Activated CD8-positive, alpha-beta memory T cell treated with anti-CD3 and anti-CD28 coated beads, Interleukin-2, amount 50 U/mL, for 1 hour (primary cell): ENCODE results near the gene VWA7.

Source experiments
- DNase-seq: peaks from one replicate; pipeline ENCODE4 v3.0.0-alpha.2; 2020; ENCODE audit errors: extremely low read depth

Gene VWA7

DNA sequence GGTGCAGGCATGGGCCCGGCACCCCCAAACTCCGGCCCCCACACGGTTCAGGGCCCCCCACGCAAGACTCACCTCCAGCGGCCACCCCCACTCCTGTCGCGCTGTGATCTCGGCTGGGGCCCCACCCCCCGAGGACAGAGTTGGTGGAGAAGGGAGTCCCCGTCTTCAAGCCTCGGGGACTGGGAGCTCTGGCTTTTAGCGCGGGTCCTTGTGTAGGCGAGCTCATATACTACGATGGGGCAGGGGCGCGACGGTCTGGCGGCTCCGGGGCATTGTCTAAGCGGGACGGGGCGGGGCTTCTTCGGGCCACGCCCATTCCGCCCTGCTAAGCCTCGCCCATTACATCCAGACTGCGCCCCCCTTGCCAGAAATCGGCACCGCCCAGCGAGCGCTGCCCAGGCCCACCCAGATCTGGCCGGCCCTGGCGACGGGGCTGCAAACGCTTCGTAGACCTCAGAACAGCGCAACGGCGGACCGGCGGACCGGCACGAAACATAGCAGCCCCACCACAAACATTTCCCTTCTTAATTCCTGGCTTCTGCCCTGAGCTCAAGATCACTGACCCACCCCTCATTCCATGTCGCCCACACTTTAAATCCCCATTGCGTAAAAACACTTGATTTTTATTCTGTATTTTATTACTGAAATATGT lies 47.0 kb downstream of the VWA7 start:
- no peak for DNase-seq

DNA sequence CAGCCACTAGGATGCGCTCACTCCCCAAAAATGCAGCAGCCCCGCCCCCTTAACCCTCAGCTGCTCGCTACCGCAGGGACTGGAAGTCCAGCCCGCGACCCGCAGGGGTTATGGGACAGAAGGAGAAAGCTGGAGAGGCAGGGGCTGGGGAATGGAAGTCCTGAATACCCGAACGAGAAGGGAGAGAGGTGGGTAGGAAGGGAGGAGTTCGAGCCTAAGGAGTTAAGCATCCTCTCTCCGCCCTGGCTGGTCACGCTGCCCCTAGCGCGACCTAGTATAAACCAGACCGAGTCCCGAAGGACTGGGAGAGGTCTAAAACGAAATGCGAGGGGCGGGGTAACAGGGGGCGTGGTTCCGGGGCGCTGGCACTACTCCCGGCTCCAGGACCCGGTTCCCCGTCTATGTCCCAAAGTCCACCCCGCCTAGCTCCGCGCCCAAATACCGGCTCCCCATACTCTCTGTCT lies 47.6 kb downstream of the VWA7 start:
- peak; percentile 60 for DNase-seq

DNA sequence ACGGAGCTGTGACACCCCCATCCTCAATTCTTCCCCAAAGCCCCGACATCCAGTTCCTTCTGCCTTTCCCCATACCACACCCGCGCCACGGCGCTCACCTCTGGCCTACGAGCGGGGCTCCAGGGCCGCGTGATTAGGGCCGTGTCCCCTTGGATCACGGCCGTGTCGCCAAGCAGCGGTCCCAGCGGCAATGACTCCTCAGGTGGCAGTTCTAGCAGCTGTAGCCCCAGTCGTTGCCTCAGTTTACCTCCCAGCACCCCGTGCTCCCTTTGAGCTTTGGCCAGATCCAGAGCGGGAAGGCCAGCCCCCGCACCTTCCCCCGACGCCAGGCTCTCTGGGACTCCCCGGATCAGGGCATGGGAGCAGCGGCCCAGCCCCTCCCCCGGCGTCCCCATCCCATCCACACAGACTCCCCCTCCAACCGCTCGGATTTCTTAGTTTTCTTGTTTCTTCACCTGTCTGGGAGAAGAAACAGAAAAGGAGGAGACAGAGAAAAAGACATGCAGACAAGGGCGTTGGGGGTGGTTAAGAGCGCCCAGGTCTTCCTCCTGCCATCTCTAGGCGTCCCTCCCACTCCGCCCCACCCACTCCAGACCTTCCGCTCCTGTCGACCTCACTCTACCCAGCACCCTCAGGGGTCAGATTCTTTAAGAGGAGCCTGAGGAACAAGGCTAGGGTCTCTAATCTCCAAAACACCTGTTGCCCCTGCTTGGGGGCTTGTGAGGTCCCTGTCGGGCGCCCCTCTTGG lies 48.2 kb downstream of the VWA7 start, which contains the start of gene DDAH2:
TSS of gene DDAH2 (minus strand) at position 533 of the 748 bp plus-strand sequence. CDS start at position 395, 138 bp downstream.
- no peak for DNase-seq

DNA sequence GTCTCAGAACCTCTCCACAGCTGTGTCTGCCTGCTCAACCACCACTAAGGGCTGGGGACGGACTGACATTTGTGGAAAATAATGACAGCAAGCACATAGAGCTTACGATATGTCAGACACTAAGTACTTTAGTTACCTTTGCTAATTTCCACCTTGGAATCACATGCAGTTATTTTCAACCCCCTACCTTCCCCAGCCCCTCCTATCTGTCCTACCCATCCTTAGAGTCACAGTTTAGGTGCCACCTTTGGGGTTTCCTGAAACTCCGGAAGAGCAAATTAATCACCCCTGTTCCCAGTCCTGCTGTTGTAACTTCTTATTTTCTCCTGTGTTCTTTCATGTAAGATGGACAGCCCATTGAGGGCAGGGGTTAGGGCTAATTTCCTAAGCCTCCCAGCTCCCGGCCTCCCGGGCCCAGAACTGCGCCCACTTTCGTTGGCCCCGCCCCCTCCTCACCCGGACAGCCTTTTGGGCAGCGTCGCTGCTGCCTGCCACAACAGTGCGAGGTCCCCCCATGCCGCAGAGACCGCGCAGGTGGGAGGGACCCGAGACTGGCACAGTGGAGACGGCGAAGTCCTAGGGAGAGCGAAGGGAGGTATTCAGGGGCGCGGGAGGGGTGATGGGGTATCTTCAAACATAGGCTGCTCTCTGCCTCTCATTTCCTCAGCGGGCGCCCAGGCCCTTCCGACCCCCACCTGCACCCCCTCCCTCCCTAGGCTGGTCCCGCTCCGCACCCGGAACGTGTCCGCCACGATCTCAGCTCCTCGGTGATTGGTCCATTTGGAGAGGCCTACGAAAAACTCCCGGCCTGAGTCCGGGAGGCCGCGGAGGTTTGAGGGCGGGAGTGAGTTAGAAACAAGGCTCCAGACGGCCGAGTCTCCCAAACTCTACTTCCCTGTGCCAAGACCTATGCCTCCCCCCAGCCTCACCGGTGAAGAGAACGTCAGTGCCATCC lies 49.1 kb downstream of the VWA7 start:
- DNase-seq, result no peak

DNA sequence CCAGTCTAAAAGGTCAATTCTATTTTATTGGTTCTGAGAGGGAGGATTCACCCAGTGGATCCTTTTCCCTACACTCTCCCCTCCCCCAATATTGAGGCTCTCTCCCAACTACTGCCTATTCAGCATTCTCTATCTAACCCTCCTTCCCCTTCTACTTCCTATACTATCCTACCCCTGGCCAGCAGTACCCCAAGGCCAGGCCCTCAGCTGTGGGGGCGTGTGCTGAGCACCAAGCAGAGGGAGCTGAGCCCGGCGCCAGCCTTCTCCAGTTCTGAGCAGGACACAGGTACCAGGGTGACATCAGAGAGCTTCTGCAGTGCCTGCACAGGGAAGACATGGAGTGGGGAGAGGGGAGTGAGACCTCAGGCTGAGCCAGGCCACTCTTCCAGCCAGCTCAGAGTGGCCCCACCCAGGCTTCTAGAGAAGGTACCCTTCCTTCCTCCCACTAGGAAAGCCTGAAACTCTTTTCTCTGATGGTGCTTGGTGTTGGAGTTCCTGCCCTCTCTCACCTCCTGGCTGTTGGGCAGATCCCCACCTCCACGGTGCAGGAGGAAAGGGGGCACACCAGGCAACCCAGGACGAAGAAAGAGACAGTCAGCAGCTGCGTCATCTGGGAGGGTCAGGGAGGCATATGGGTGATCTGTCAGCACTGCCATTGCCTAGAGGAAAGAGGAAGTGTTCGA lies 50.0 kb downstream of the VWA7 start:
- no peak for DNase-seq

DNA sequence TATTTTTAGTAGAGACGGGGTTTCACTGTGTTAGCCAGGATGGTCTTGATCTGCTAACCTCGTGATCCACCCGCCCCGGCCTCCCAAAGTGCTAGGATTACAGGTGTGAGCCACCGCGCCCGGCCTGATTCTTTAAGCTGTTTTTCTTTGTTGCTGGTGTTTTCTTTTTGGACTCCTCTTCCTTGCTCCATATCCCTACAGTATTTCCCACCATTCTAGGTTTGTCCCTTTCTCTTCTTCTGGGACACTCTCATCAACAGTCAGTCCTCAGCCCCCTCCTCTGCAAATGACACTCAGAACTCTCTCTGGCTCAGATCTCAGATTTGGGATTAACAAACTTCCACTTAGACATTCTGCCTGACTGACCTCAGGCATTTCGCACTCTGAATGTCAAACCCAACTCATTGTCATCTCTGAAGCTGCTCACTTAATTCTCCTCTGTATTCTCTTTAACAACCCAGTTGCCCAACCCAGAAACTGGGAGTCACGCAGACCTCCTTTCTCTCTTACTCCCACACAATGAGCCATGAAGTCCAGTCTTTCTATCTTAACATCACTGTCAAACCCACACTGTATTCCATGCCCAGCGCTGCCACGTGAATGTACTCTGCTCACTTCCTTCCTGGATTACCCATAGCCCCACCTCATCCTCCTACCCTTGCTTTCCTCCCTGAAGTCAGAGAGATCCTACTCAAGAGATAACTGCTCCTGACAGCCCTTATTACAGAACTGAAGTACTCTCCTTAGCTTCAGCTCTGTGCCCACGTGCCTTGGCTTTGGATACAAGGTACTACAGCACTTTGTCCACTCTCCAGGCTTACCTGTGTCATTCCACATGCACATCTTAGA lies 51.4 kb downstream of the VWA7 start:
- DNase-seq, result no peak

DNA sequence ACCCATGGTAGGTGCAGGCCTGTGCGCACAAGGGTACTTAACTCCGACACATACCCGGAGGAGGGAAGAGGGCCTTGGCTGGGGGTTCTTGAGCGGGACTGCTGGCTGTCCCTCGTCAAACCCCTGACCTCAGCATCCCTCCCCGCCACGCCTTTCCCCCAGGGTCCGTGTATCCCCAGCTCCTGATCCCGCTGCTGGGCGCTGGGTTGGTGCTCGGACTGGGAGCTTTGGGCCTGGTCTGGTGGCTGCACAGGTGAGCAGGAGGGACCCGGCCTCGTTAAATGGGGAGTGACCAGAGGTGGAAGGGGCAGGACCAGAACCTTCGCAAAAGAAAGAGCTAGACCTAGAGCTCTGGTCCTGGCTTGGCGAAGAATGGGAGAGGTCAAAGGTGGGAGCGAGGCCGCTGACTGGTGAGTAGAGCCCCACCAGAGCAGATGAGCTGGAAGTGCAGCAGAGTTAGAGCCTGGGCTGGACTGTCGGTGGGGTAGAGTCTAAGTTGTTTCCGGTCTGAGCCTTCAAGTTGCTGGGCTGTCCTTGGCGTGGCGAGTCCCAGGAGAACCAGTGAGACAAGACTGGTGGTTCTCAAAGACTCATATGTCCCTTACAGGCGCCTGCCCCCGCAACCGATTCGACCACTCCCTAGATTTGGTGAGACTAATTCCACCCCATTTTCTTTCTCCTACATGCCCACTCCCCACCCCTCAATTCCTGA lies 53.0 kb downstream of the VWA7 start:
- no peak for DNase-seq

DNA sequence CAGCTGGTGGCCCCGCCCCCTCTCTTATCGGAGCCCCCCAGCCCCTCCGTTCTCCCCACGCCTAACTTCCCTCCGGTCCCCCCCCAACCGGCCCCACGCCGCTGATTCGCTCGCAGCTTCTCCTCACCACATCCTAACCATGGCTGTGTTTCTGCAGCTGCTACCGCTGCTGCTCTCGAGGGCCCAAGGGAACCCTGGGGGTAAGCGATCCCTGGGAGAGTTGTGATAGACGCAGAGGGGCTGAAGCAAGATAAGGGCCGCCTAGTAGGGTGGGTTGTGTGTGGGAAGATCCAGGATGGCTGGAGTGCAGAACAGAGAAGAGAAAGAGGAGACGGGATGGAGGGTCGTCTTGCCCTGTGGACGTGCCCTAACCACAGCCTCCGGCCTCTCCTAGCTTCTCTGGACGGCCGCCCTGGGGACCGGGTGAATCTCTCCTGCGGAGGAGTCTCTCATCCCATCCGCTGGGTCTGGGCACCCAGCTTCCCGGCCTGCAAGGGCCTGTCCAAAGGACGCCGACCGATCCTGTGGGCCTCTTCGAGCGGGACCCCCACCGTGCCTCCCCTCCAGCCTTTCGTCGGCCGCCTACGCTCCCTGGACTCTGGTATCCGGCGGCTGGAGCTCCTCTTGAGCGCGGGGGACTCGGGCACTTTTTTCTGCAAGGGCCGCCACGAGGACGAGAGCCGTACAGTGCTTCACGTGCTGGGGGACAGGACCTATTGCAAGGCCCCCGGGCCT lies 53.7 kb downstream of the VWA7 start, which contains the start of gene MPIG6B:
TSS of gene MPIG6B (plus strand) at position 129 of the 735 bp plus-strand sequence. CDS start at position 140, 11 bp downstream.
- DNase-seq, result no peak

DNA sequence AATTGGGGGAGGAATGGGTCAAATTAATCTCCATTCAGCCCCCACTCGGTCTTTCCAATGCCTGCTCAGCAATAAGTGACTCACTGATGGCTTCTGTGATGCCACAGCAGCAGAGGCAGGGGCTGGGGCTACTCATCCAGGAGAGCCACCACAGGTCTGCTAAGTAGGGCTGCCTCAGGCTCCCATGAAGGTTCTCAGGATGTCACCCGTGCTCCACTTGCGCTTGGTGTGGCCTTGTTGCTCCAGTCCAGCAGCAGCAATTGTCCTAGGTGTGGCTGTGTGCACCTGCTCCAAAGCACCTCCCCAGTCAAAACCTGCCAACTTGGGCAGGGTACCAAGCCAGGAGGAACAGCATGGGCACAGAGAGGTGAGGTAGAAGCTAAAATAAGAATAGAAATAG lies 55.0 kb downstream of the VWA7 start:
- no peak for DNase-seq

DNA sequence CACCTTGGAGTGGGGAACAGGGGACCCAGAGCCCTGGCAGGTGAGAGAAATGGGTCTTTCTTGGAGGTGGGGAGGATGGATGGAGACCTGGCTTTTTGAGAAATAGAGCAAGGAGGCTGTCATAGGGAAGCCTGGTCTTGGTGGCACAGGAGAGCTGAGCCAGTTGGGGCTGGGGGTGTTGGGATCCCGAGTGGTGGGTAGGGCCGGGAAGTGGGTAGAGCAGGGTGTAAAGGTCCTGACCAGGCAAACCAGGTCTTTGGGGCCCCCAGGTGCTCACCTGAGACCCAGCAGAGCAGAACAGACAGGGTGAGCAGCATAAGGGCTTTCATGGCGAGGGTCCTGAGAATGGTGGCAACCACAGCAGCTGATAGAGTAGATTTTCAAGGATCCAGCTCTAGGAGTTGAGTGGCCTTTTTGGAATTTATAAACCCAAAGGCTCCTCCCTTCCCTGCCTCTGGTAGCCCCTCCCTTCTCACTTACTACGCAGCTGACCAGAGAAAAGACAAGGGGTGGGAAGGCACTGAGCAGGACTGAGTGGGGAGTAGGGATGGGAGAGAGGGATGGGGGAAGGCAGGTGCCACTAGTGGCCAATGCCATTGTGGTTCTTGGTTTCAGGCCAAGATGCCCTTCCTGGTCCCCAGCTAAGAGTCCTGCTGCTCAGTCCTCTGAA lies 55.6 kb downstream of the VWA7 start, which contains the start of gene LY6G6C:
TSS of gene LY6G6C (minus strand) at position 396 of the 670 bp plus-strand sequence. CDS start at position 329, 67 bp downstream.
- DNase-seq, result no peak

DNA sequence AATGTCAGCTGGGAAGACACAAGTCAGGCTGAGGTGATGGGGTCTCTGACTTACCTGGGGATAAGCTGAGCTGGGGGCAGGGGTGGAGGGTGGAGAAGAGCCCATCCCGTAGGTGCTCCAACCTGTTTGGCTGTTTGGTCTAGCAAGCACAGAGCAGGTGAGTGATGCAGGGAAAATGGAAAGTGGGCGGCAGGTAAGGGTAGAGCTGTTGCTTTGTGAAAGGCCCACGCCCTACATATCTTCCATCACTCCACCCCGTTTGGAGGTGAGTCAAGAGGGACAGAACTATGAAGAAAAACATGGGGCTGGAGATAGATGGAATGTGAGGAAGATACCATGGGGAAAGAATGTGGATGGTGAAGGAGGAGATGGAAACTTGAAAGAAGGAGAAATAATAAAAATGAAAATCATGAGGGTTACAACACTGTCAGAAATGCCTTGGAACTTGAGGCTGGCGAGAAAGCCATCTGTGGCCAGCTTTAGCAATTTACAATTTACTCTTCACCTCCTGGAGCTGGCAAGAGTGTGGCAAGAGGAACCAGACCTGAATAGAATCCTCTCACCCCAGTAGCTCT lies 56.8 kb downstream of the VWA7 start:
- no peak for DNase-seq

DNA sequence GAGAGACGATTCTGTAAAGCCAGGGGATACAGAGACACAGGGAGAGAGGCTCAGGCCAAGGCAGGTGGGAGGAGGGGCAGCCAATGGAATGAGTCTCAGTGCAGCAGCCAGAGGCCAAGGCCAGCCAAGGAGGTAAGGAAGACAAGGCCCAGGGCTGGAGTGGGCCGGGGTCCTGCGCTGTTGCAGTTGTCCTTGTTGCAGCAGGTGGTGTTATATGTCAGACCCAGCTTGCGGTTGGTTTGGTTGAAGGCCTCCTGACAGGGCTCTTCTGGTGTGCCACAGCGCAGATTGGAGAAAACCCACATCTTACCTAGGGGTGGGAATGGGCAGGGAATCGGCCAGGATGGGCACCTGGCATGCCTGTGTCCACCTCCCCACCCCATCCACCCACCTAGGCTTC lies 58.1 kb downstream of the VWA7 start:
- no peak for DNase-seq

DNA sequence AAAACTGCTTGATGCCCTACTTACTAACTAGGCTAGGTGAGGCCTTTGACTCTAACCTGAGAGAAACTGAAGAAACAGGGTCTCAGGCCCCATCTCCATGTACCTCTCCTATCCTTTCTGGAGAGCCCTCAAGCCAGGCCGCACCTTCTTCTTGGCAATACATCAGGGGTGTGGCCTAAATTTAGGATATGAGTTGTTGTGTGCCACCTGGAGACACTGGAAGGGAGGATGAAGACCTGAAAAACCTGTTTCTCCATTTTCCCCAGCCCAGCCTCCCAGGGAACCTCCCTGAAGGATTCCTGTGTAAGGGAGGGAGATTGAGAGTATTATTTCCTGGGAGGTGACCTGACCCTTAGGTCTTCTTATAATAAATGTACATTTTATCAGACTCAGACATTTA lies 58.9 kb downstream of the VWA7 start:
- DNase-seq, result no peak

DNA sequence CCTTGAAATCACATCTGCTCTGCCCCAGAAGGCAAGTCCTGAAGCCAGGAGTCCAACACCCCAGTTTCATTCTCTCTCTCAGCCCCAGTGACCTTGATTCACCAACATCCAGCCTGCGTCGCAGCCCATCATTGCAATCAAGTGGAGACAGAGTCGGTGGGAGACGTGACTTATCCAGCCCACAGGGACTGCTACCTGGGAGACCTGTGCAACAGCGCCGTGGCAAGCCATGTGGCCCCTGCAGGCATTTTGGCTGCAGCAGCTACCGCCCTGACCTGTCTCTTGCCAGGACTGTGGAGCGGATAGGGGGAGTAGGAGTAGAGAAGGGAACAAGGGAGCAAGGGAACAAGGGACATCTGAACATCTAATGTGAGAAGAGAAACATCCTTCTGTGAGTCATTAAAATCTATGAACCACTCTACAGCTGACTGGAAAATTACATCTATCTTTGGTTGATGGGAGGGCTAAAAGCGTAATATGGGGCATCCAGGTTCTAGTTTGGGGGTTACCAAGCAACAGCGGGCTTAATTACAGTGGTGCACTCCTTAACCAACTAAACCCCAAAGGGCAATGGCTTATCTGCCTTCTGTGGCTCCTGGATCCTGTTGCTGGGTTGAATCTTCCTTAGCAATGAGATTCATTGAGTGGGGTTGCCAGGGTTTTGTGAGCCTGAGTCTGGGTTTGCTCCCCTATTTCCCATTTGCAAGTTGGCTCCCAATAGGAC lies 59.5 kb downstream of the VWA7 start:
- no peak for DNase-seq
